H9 (cell line): Measurements from ENCODE around the gene SIGLEC11. TPM values are rescaled to one million over a fixed set of nuclear protein-coding genes. Genes with fewer than 3 reads are reported as not detected.

Experiments
- DNase-seq: peaks from one replicate; pipeline ENCODE4 v3.0.0-alpha.2; 2017
- H2AFZ ChIP-seq: one replicate; pipeline ENCODE4 v1.6.1; 2013; ENCODE audit warnings: mild to moderate bottlenecking, low read length, control low read depth, moderate library complexity
- H2AK5ac ChIP-seq: 2 replicates; pipeline ENCODE4 v1.6.1; 2013; ENCODE audit warnings: low read length, control low read depth, mixed read lengths; ENCODE audit not compliant: insufficient read length
- H2BK120ac ChIP-seq: one replicate; pipeline ENCODE4 v1.6.1; 2013; ENCODE audit warnings: low read depth, mild to moderate bottlenecking, low read length, control low read depth, inconsistent platforms; ENCODE audit not compliant: poor library complexity, severe bottlenecking
- H2BK12ac ChIP-seq: 2 replicates; pipeline ENCODE4 v1.6.1; 2013; ENCODE audit warnings: low read length, control low read depth, mixed read lengths, low read depth; ENCODE audit not compliant: insufficient read length
- H2BK15ac ChIP-seq: 2 replicates; pipeline ENCODE4 v1.6.1; 2013; ENCODE audit warnings: low read depth, low read length, control low read depth
- H2BK20ac ChIP-seq: one replicate; pipeline ENCODE4 v1.6.1; 2013; ENCODE audit warnings: low read depth, mild to moderate bottlenecking, low read length, control low read depth, inconsistent platforms; ENCODE audit not compliant: poor library complexity, severe bottlenecking
- H2BK5ac ChIP-seq: 2 replicates; pipeline ENCODE4 v1.6.1; 2013; ENCODE audit warnings: low read length, control low read depth, mixed read lengths; ENCODE audit not compliant: insufficient read length
- H3K14ac ChIP-seq: 2 replicates; pipeline ENCODE4 v1.6.1; 2013; ENCODE audit warnings: low read length, control low read depth; ENCODE audit not compliant: insufficient read depth
- H3K18ac ChIP-seq: 2 replicates; pipeline ENCODE4 v1.6.1; 2013; ENCODE audit warnings: low read depth, mild to moderate bottlenecking, mixed read lengths, low read length, control low read depth; ENCODE audit not compliant: insufficient read length
- H3K23ac ChIP-seq: 2 replicates; pipeline ENCODE4 v1.6.1; 2013; ENCODE audit warnings: low read length, control low read depth, mixed read lengths, low read depth; ENCODE audit not compliant: insufficient read length
- H3K23me2 ChIP-seq: 2 replicates; pipeline ENCODE4 v1.6.1; 2013; ENCODE audit warnings: low read depth, mild to moderate bottlenecking, mixed read lengths, low read length, control low read depth; ENCODE audit not compliant: insufficient read length, poor library complexity, severe bottlenecking
- H3K27ac ChIP-seq: 2 replicates; pipeline ENCODE4 v1.5.1; 2013; ENCODE audit warnings: low read length, control low read depth, mixed read lengths, low read depth; ENCODE audit not compliant: insufficient read length
- H3K27me3 ChIP-seq: 2 replicates; pipeline ENCODE4 v1.6.1; 2013; ENCODE audit warnings: low read length, control low read depth, inconsistent platforms; ENCODE audit not compliant: insufficient read depth
- H3K4ac ChIP-seq: 2 replicates; pipeline ENCODE4 v1.6.1; 2013; ENCODE audit warnings: low read depth, mild to moderate bottlenecking, control low read depth, inconsistent platforms, low read length, moderate library complexity
- H3K4me1 ChIP-seq: 2 replicates; pipeline ENCODE4 v1.6.1; 2013; ENCODE audit warnings: low read length, control low read depth, inconsistent platforms; ENCODE audit not compliant: insufficient read depth
- H3K4me2 ChIP-seq: 2 replicates; pipeline ENCODE4 v1.6.1; 2013; ENCODE audit warnings: low read length, control low read depth, mixed read lengths; ENCODE audit not compliant: insufficient read length, insufficient read depth
- H3K56ac ChIP-seq: 2 replicates; pipeline ENCODE4 v1.6.1; 2013; ENCODE audit warnings: low read depth, mild to moderate bottlenecking, mixed read lengths, low read length, control low read depth; ENCODE audit not compliant: insufficient read length
- H3K79me1 ChIP-seq: 2 replicates; pipeline ENCODE4 v1.6.1; 2013; ENCODE audit warnings: low read depth, mild to moderate bottlenecking, moderate library complexity, low read length, control low read depth, inconsistent platforms; ENCODE audit not compliant: insufficient read depth, poor library complexity, severe bottlenecking
- H3K79me2 ChIP-seq: 2 replicates; pipeline ENCODE4 v1.6.1; 2013; ENCODE audit warnings: low read length, control low read depth, inconsistent platforms; ENCODE audit not compliant: insufficient read depth
- H3K9ac ChIP-seq: 2 replicates; pipeline ENCODE4 v1.6.1; 2013; ENCODE audit warnings: low read length, control low read depth, mixed read lengths; ENCODE audit not compliant: insufficient read length; ENCODE audit errors: extremely low read depth
- H3K9me3 ChIP-seq: one replicate; pipeline ENCODE4 v1.6.1; 2013; ENCODE audit warnings: low read depth, low read length, inconsistent platforms; ENCODE audit not compliant: control insufficient read depth
- H3T11ph ChIP-seq: one replicate; pipeline ENCODE4 v1.6.1; 2013; ENCODE audit warnings: mild to moderate bottlenecking, low read length, control low read depth, inconsistent platforms
- H4K20me1 ChIP-seq: one replicate; pipeline ENCODE4 v1.6.1; 2013; ENCODE audit not compliant: control insufficient read depth, insufficient read length, insufficient read depth
- H4K5ac ChIP-seq: 2 replicates; pipeline ENCODE4 v1.6.1; 2013; ENCODE audit warnings: low read depth, mild to moderate bottlenecking, mixed read lengths, low read length, control low read depth; ENCODE audit not compliant: insufficient read length
- H4K8ac ChIP-seq: replicated peaks from 2 replicates; pipeline ENCODE4 v1.6.1; 2013; ENCODE audit warnings: low read length, control low read depth, mixed read lengths, low read depth; ENCODE audit not compliant: insufficient read length
- H4K91ac ChIP-seq: 2 replicates; pipeline ENCODE4 v1.6.1; 2013; ENCODE audit warnings: low read depth, mild to moderate bottlenecking, moderate library complexity, mixed read lengths, low read length, control low read depth; ENCODE audit not compliant: insufficient read length
- H3K27ac Mint-ChIP-seq, 3 experiments: 2 replicates in 2 of 3; 3 replicates in 1 of 3; pipeline ENCODE4 v1.8.0; 2020 to 2021; ENCODE audit warnings: mixed read lengths in 3 of 3, mild to moderate bottlenecking in 1 of 3, moderate library complexity in 1 of 3
- H3K27me3 Mint-ChIP-seq: 2 replicates; pipeline ENCODE4 v1.8.0; 2021; ENCODE audit warnings: low read depth, mild to moderate bottlenecking, moderate library complexity, mixed read lengths
- H3K36me3 Mint-ChIP-seq, 3 experiments: 2 replicates in 2 of 3; 3 replicates in 1 of 3; pipeline ENCODE4 v1.8.0; 2020 to 2021; ENCODE audit warnings: low read depth in 3 of 3, mixed read lengths in 3 of 3; ENCODE audit not compliant: insufficient read depth in 1 of 3
- H3K4me1 Mint-ChIP-seq, 2 experiments: 2 replicates each; pipeline ENCODE4 v1.8.0; 2020; ENCODE audit warnings: mixed read lengths in 2 of 2
- H3K4me3 Mint-ChIP-seq, 2 experiments: 2 replicates in 1 of 2; 3 replicates in 1 of 2; pipeline ENCODE4 v1.8.0; 2020 to 2021; ENCODE audit warnings: mild to moderate bottlenecking in 2 of 2, mixed read lengths in 2 of 2, moderate library complexity in 1 of 2
- H3K9me3 Mint-ChIP-seq, 2 experiments: 2 replicates in 1 of 2; 3 replicates in 1 of 2; pipeline ENCODE4 v1.8.0; 2020; ENCODE audit warnings: mild to moderate bottlenecking in 2 of 2, mixed read lengths in 2 of 2, moderate library complexity in 1 of 2
- WGBS: extraction: QIAGEN DNeasy Blood & Tissue Kit; methylation state at CpG from one replicate; pipeline ENCODE4 v1.1.7; 2013; ENCODE audit warnings: missing lambda C conversion rate, low lambda C conversion rate, mixed read lengths; ENCODE audit not compliant: insufficient read length; ENCODE audit errors: extremely low coverage; 5-methylcytosine and 5-hydroxymethylcytosine counted together
- total RNA-seq: library from RNA; stranded (reverse); gene quantifications from 2 replicates; pipeline ENCODE4 v1.2.1, GENCODE V29; 2021
- TF ChIP-seq, protein P1 (sequence below): fragments of 200-600 bp; sonication (generic); conservative IDR thresholded peaks from 3 replicates; pipeline ENCODE4 v1.8.0; 2021; ENCODE audit warnings: antibody characterized with exemption, mild to moderate bottlenecking

The SIGLEC11 gene
- total RNA-seq, 1 experiment from 2014 or later: not detected

GRCh38 chr19:49999371-50000010 lies 38.5 kb upstream of the SIGLEC11 start:
- Histone ChIP-seq H3K4ac (no peak overlapping the region), H2BK15ac (no peak overlapping the region), H3K23me2 (no peaks in the 10 kb centered on the region), H4K8ac (no peak overlapping the region), H3K4me2 (no peak overlapping the region), H3T11ph (no peak overlapping the region), H4K20me1 (no peaks in the 10 kb centered on the region), H3K27ac (no peak overlapping the region), H2BK5ac (no peak overlapping the region), H3K56ac (no peak overlapping the region), H4K91ac (no peak overlapping the region), H3K23ac (no peak overlapping the region), H3K9ac (no peak overlapping the region), H3K18ac (no peak overlapping the region), H2BK20ac (no peak overlapping the region), H3K79me2 (no peaks in the 10 kb centered on the region), H4K5ac (no peak overlapping the region), H3K14ac (no peak overlapping the region), H2AK5ac (no peak overlapping the region), H3K9me3 (no peaks in the 10 kb centered on the region), H2BK12ac (no peak overlapping the region), H3K4me1 (no peaks in the 10 kb centered on the region), H3K27me3 (no peaks in the 10 kb centered on the region), H3K79me1 (no peaks in the 10 kb centered on the region), H2BK120ac (no peak overlapping the region), H2AFZ (no peak overlapping the region)
- no peak for DNase-seq
- no peak overlapping the region for H3K4me3 Mint-ChIP-seq
- H3K36me3 Mint-ChIP-seq: peaks cover 2 to 41% (median 30%) of the 10 kb centered on the region in 3 experiments; a peak in 6 of 7 replicates
- H3K27me3 Mint-ChIP-seq: no peaks in the 10 kb centered on the region
- no peaks in the 10 kb centered on the region for H3K4me1 Mint-ChIP-seq
- WGBS: no CpG with 5 or more reads among the region's 6 CpGs
- H3K27ac Mint-ChIP-seq: no peak overlapping the region
- H3K9me3 Mint-ChIP-seq: no peaks in the 10 kb centered on the region
- TF ChIP-seq, protein P1, sequence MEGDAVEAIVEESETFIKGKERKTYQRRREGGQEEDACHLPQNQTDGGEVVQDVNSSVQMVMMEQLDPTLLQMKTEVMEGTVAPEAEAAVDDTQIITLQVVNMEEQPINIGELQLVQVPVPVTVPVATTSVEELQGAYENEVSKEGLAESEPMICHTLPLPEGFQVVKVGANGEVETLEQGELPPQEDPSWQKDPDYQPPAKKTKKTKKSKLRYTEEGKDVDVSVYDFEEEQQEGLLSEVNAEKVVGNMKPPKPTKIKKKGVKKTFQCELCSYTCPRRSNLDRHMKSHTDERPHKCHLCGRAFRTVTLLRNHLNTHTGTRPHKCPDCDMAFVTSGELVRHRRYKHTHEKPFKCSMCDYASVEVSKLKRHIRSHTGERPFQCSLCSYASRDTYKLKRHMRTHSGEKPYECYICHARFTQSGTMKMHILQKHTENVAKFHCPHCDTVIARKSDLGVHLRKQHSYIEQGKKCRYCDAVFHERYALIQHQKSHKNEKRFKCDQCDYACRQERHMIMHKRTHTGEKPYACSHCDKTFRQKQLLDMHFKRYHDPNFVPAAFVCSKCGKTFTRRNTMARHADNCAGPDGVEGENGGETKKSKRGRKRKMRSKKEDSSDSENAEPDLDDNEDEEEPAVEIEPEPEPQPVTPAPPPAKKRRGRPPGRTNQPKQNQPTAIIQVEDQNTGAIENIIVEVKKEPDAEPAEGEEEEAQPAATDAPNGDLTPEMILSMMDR: no peak
